ENCODE results near the gene SRGN. TPM values are rescaled to one million over a fixed set of nuclear protein-coding genes. Genes with fewer than 3 reads are reported as not detected.

SRGN gene
- total and polyA plus RNA-seq, 2 of the 13 experiments (the other 11 are each of a cell fraction or from before 2014, with no cell fraction given): 0.09 TPM; not detected in 1

DNA sequence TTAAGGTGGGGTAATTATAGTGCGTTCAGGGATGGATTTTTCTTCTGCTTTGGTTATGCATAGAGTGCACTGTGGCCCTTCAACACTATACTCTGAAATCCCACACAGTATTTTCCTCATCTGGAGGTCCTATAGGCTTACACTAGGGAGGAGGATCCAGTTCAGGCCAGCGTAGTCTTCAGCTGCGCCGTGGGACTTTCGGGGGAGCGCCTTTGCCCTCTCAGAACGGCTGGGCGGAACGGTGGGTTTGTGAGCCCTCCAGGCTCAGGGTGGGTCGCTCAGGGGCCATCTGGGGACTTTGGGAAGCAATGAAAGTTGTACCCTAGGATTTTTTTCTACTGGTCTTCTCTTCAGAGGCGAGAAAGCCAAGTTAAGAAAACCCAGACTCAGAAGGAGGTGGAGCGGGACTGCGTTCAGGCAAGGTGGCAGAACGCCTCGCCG lies 35.4 kb downstream of the SRGN start:
- DNase-seq (ENCODE audit: low spot score): peak; percentile 31
- Histone ChIP-seq H3K27ac (ENCODE audit: extremely low read length, insufficient read depth, low read length) (peak overlapping the region; percentile 82), H3K27me3 (ENCODE audit: control insufficient read depth in 1 of 2, insufficient read depth in 2 of 2, low read length in 2 of 2) (no peaks in the 10 kb centered on the region; a peak in 1 of 5 replicates), H3K4me3 (replicated peaks in 1 of 3; ENCODE audit: insufficient read depth in 1 of 3, low read depth in 2 of 3, low read length in 3 of 3) (peak overlapping the region; percentile 67 to 89 (median 85)), H2AFZ (ENCODE audit: low read length) (peak overlapping the region; percentile 64), H3K36me3 (replicated peaks in 1 of 2; ENCODE audit: control insufficient read depth in 1 of 2, insufficient read depth in 2 of 2, low read length in 2 of 2) (no peaks in the 10 kb centered on the region), H3K4me1 (ENCODE audit: insufficient read depth, low read length) (peaks cover 28% of the 10 kb centered on the region), H3K9ac (ENCODE audit: insufficient read depth, low read depth, low read length) (peak overlapping the region; percentile 90), H4K20me1 (ENCODE audit: insufficient read depth, low read length) (no peaks in the 10 kb centered on the region), H3K4me2 (ENCODE audit: low read depth, low read length) (peak overlapping the region; percentile 94), H3K9me3 (ENCODE audit: low read length) (no peaks in the 10 kb centered on the region), H3K79me2 (ENCODE audit: insufficient read depth, low read length) (peaks cover 35% of the 10 kb centered on the region)
- under 1% methylated on average over 15 of the region's 16 CpGs for WGBS (ENCODE audit: low lambda C conversion rate)
- CTCF ChIA-PET (ENCODE audit: low intra/inter-chr PET ratio, low total read pairs): no interaction called here
- BruUV-seq (replicated peaks): TSS peak; percentile 99
- ATAC-seq: peak; percentile 75
- in situ Hi-C loops (cut with HindIII; ENCODE audit: extremely low pct_ligation_motif_present, low pct_unique_long_range_greater_than_20kb): no loop called here
- intact Hi-C loops (cut with micrococcal nuclease; ENCODE audit: unreplicated experiment): loop anchor here (10.0 kb wide), 1 partner anchor 51 kb away; no protein-coding TSS in a partner anchor
- peak; percentile 61 for FAIRE-seq
- POLR2A ChIA-PET: no interaction called here
- TF ChIP-seq, protein P1, sequence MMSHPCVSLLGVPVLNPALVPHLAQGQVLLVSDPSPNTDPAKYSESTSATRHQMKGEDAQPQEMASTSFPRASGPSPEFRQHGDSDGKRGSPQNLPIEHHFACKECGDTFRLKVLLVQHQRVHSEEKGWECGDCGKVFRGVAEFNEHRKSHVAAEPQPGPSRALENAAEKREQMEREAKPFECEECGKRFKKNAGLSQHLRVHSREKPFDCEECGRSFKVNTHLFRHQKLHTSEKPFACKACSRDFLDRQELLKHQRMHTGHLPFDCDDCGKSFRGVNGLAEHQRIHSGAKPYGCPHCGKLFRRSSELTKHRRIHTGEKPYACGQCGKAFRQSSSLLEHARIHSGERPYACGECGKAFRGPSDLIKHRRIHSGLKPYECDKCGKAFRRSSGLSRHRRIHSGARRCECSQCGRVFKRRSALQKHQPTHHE (CRISPR knock-in tag; IDR thresholded peaks at IDR 0.05; ENCODE audit: borderline replicate concordance): 0 out of 2 replicates have a peak, but pooled peaks have one; percentile 22
- TF ChIP-seq, protein P2, sequence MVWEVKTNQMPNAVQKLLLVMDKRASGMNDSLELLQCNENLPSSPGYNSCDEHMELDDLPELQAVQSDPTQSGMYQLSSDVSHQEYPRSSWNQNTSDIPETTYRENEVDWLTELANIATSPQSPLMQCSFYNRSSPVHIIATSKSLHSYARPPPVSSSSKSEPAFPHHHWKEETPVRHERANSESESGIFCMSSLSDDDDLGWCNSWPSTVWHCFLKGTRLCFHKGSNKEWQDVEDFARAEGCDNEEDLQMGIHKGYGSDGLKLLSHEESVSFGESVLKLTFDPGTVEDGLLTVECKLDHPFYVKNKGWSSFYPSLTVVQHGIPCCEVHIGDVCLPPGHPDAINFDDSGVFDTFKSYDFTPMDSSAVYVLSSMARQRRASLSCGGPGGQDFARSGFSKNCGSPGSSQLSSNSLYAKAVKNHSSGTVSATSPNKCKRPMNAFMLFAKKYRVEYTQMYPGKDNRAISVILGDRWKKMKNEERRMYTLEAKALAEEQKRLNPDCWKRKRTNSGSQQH (CRISPR knock-in tag; IDR thresholded peaks at IDR 0.05; ENCODE audit: low read depth): no peak
- no peak for TF ChIP-seq CC2D1A (CRISPR knock-in tag; IDR thresholded peaks at IDR 0.05)
- TF ChIP-seq ZNF567 (CRISPR knock-in tag; IDR thresholded peaks at IDR 0.05; ENCODE audit: borderline replicate concordance): no peak
- no peak for TF ChIP-seq ZNF496 (CRISPR knock-in tag; IDR thresholded peaks at IDR 0.05; ENCODE audit: insufficient replicate concordance)
- no peak for TF ChIP-seq GATAD1 (CRISPR knock-in tag; IDR thresholded peaks at IDR 0.05)
- TF ChIP-seq MXI1 (IDR thresholded peaks at IDR 0.05; ENCODE audit: borderline replicate concordance, low read depth, low read length): no peak
- TF ChIP-seq ZSCAN20 (CRISPR knock-in tag; IDR thresholded peaks at IDR 0.05; ENCODE audit: borderline replicate concordance): no peak
- no peak for TF ChIP-seq ISX (CRISPR knock-in tag; conservative IDR thresholded peaks at IDR 0.05)
- TF ChIP-seq, protein P3, sequence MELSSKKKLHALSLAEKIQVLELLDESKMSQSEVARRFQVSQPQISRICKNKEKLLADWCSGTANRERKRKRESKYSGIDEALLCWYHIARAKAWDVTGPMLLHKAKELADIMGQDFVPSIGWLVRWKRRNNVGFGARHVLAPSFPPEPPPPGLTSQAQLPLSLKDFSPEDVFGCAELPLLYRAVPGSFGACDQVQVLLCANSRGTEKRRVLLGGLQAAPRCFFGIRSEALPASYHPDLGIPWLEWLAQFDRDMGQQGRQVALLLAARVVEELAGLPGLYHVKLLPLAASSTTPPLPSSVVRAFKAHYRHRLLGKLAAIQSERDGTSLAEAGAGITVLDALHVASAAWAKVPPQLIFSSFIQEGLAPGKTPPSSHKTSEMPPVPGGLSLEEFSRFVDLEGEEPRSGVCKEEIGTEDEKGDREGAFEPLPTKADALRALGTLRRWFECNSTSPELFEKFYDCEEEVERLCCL (CRISPR knock-in tag; IDR thresholded peaks at IDR 0.05; ENCODE audit: borderline replicate concordance): no peak
- no peak for TF ChIP-seq ZNF460 (CRISPR knock-in tag; IDR thresholded peaks at IDR 0.05; ENCODE audit: borderline replicate concordance)
- TF ChIP-seq AHDC1 (CRISPR knock-in tag; IDR thresholded peaks at IDR 0.05; ENCODE audit: borderline replicate concordance): peak; percentile 4; the same call in 1 of the 2 replicates
- TF ChIP-seq, protein P4, sequence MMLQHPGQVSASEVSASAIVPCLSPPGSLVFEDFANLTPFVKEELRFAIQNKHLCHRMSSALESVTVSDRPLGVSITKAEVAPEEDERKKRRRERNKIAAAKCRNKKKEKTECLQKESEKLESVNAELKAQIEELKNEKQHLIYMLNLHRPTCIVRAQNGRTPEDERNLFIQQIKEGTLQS (CRISPR knock-in tag; IDR thresholded peaks at IDR 0.05): no peak
